ENCODE measurements around the gene MRTFA.
A peak's percentile ranks its signal among the peaks of the same experiment; 100 is the strongest.
"Not testable (repeated sequence)": the region's sequence is repeated elsewhere in the genome, so short reads cannot be mapped to it uniquely, and the experiment has no call there.

Gene MRTFA

GRCh38 chr22:40659166-40659565, 22.6 kb upstream of the MRTFA start:
- DNase-seq (ENCODE audit: low read depth) = no peak

GRCh38 chr22:40656651-40657050, 20.1 kb upstream of the MRTFA start:
- not testable (repeated sequence) for DNase-seq (ENCODE audit: low read depth)

GRCh38 chr22:40655941-40656340, 19.4 kb upstream of the MRTFA start:
- DNase-seq (ENCODE audit: low read depth) = not testable (repeated sequence)

GRCh38 chr22:40654522-40655167, 18.1 kb upstream of the MRTFA start:
- no peak for DNase-seq (ENCODE audit: low read depth)

GRCh38 chr22:40653361-40653760, 16.8 kb upstream of the MRTFA start:
- no peak for DNase-seq (ENCODE audit: low read depth)

GRCh38 chr22:40651563-40652501, 15.3 kb upstream of the MRTFA start:
- peak; percentile 37 for DNase-seq (ENCODE audit: low read depth)

GRCh38 chr22:40651057-40651456, 14.5 kb upstream of the MRTFA start:
- no peak for DNase-seq (ENCODE audit: low read depth)

GRCh38 chr22:40648386-40648785, 11.9 kb upstream of the MRTFA start:
- no peak for DNase-seq (ENCODE audit: low read depth)

GRCh38 chr22:40645579-40646197, 9.2 kb upstream of the MRTFA start:
- DNase-seq (ENCODE audit: low read depth) = no peak

- no peak for DNase-seq (ENCODE audit: low read depth)
These were observed 5.8 kb upstream of the MRTFA start for GRCh38 chr22:40642316-40642715.

GRCh38 chr22:40641269-40641668, 4.8 kb upstream of the MRTFA start:
- DNase-seq (ENCODE audit: low read depth) = no peak

GRCh38 chr22:40638261-40638660, 1.7 kb upstream of the MRTFA start:
- no peak for DNase-seq (ENCODE audit: low read depth)

- DNase-seq (ENCODE audit: low read depth) = peak; percentile 24
These were observed 948 bp upstream of the MRTFA start for GRCh38 chr22:40637183-40638150.

GRCh38 chr22:40635940-40636379, 559 bp downstream of the MRTFA start:
- no peak for DNase-seq (ENCODE audit: low read depth)

GRCh38 chr22:40635043-40635939, 1.2 kb downstream of the MRTFA start:
- no peak for DNase-seq (ENCODE audit: low read depth)

GRCh38 chr22:40634119-40634903, 2.2 kb downstream of the MRTFA start:
- DNase-seq (ENCODE audit: low read depth) = no peak

- DNase-seq (ENCODE audit: low read depth) = no peak
These were observed 3.5 kb downstream of the MRTFA start for GRCh38 chr22:40633036-40633435.

GRCh38 chr22:40631925-40632324, 4.6 kb downstream of the MRTFA start:
- no peak for DNase-seq (ENCODE audit: low read depth)

- DNase-seq (ENCODE audit: low read depth) = no peak
These were observed 8.0 kb downstream of the MRTFA start for GRCh38 chr22:40628354-40629042.
